Airway epithelial cell (primary cell): ENCODE results near the gene NOL4. TPM values are rescaled to one million over a fixed set of nuclear protein-coding genes. Genes with fewer than 3 reads are reported as not detected.

Experiments used
- total RNA-seq: library from RNA; depleted of rRNA; stranded (reverse); fragments of >200 nt; gene quantifications from 2 replicates; pipeline ENCODE4 v1.2.3, GENCODE V29; 2015

NOL4 gene, protein sequence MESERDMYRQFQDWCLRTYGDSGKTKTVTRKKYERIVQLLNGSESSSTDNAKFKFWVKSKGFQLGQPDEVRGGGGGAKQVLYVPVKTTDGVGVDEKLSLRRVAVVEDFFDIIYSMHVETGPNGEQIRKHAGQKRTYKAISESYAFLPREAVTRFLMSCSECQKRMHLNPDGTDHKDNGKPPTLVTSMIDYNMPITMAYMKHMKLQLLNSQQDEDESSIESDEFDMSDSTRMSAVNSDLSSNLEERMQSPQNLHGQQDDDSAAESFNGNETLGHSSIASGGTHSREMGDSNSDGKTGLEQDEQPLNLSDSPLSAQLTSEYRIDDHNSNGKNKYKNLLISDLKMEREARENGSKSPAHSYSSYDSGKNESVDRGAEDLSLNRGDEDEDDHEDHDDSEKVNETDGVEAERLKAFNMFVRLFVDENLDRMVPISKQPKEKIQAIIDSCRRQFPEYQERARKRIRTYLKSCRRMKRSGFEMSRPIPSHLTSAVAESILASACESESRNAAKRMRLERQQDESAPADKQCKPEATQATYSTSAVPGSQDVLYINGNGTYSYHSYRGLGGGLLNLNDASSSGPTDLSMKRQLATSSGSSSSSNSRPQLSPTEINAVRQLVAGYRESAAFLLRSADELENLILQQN
- total RNA-seq = under 0.01 TPM in 1 of 2 replicates, not detected in the other

DNA sequence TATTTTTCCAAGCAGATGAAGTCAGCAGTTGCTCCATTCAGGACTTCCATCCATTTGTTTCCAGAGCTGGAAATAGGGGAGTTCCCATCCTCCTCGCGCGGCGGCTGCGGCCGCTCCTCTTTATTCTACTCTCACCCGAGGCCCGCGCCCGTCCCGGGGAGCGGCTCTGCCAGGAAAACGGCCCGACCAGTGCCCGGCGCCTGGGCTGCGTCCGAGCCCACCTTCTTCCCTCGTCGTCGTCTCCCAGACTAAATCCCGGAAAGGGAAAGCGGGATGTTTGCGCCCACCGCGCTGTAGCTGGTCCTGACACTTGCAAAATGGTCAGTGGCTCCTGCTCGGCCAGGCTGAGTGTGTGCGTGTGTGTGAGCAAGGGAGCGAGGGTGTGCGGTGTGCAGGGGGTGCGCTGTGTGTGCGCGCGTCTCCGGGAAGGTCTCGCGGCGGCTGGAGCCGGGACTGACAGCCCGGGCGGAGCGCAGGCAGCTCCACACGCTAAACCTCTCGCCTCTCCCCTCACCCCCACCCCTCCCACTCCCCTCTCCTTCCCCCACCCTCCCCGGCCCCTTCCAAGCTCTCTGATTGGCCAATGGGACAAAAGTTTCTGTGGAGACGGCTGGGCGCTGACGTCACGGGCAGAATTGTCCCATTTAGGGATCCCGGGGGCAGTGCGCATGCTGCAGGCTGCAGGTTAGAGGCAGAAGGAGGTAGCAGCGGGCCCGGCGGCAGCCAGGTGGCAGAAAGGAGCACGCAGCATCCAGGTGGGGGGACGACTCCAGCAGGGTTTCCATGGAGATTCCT is at the start of gene NOL4:
NOL4 (minus strand) TSS at position 491 of the 795 bp plus-strand sequence. CDS start 1,660 bp downstream, outside the sequence.

